Measurements from ENCODE around the gene KLHDC2. TPM values are rescaled to one million over a fixed set of nuclear protein-coding genes. Genes with fewer than 3 reads are reported as not detected.
"Not testable (repeated sequence)": the region's sequence is repeated elsewhere in the genome, so short reads cannot be mapped to it uniquely, and the experiment has no call there.

The KLHDC2 gene
- total and polyA plus RNA-seq, 2 donors (not counting 3 experiments of a cell fraction or from before 2014, with no cell fraction given) = 25.2 to 29.2 TPM

GRCh38 chr14:49778421-49778820, 10.5 kb downstream of the KLHDC2 start:
- TF ChIP-seq POLR2AphosphoS5 (IDR thresholded peaks at IDR 0.05; ENCODE audit: insufficient read depth, low read depth, low read length) = no peak
- no peak for TF ChIP-seq POLR2A (IDR thresholded peaks at IDR 0.05; ENCODE audit: low read depth, low read length)
- TF ChIP-seq CTCF (IDR thresholded peaks at IDR 0.05; ENCODE audit: extremely low read depth in 1 of 2, insufficient read depth in 1 of 2, low read depth in 1 of 2, low read length in 2 of 2) = no peak
- no peak for TF ChIP-seq JUN (IDR thresholded peaks at IDR 0.05; ENCODE audit: borderline replicate concordance, insufficient read depth, insufficient read length, low read depth)
- TF ChIP-seq FOS (IDR thresholded peaks at IDR 0.05; ENCODE audit: borderline replicate concordance, insufficient read depth, low read length) = no peak
- TF ChIP-seq EZH2 (IDR thresholded peaks at IDR 0.05; ENCODE audit: borderline replicate concordance, low read depth, low read length, severe bottlenecking) = no peak
- TF ChIP-seq GATA2 (IDR thresholded peaks at IDR 0.05; ENCODE audit: insufficient read depth, insufficient read length, low read depth, low read length) = no peak
- TF ChIP-seq MYC (IDR thresholded peaks at IDR 0.05; ENCODE audit: low read depth, low read length) = no peak
- no peak for TF ChIP-seq MAX (IDR thresholded peaks at IDR 0.05; ENCODE audit: insufficient read depth, insufficient read length)
- dilution Hi-C loops (cut with MboI; ENCODE audit: extremely low pct_ligation_motif_present, low sequenced_read_pairs) (no loop called here), intact Hi-C loops (cut with micrococcal nuclease) (no loop called here)
- BruUV-seq (replicated peaks) = no TSS peak
- FAIRE-seq (no peak), DNase-seq (ENCODE audit: low read depth, low spot score) (no peak)
- H3K4me3 ChIP-seq (replicated peaks in 1 of 3; ENCODE audit: insufficient read depth in 1 of 3, low read depth in 1 of 3, low read length in 3 of 3) = no peak overlapping the region
- no peaks in the 10 kb centered on the region for H3K4me1 ChIP-seq (ENCODE audit: control insufficient read depth, extremely low read depth, insufficient read depth, low read length)
- ChIA-PET CTCF (no interaction called here), POLR2A (no interaction called here)
- no peak overlapping the region for H3K9ac ChIP-seq (replicated peaks; ENCODE audit: extremely low read depth, insufficient read depth, low read length)
- no peaks in the 10 kb centered on the region for H3K9me1 ChIP-seq (replicated peaks; ENCODE audit: control insufficient read depth, extremely low read depth, insufficient read depth, low read length)
- peaks cover 13 to 31% of the 10 kb centered on the region in 2 experiments for H3K36me3 ChIP-seq (ENCODE audit: control insufficient read depth in 2 of 2, extremely low read depth in 1 of 2, insufficient read depth in 2 of 2, low read length in 2 of 2)
- no peak overlapping the region for H2AFZ ChIP-seq (ENCODE audit: low read depth, low read length)
- no peaks in the 10 kb centered on the region for H3K9me3 ChIP-seq (replicated peaks; ENCODE audit: control insufficient read depth, insufficient read depth, low read length)
- H3K27me3 ChIP-seq (ENCODE audit: control insufficient read depth in 2 of 2, insufficient read depth in 2 of 2, low read length in 2 of 2) = no peaks in the 10 kb centered on the region
- H4K20me1 ChIP-seq (replicated peaks; ENCODE audit: control insufficient read depth, extremely low read depth, insufficient read depth, low read length) = no peaks in the 10 kb centered on the region
- H3K27ac ChIP-seq (ENCODE audit: insufficient read depth, low read depth, low read length) = no peak overlapping the region
- H3K79me2 ChIP-seq (ENCODE audit: control insufficient read depth, insufficient read depth, low read length) = no peaks in the 10 kb centered on the region
- no peak overlapping the region for H3K4me2 ChIP-seq (ENCODE audit: insufficient read depth, low read length)

- H3K9me3 ChIP-seq (replicated peaks; ENCODE audit: control insufficient read depth, insufficient read depth, low read length); dilution Hi-C loops (cut with MboI; ENCODE audit: extremely low pct_ligation_motif_present, low sequenced_read_pairs); H3K4me1 ChIP-seq (ENCODE audit: control insufficient read depth, extremely low read depth, insufficient read depth, low read length); H3K4me3 ChIP-seq (replicated peaks in 1 of 3; ENCODE audit: insufficient read depth in 1 of 3, low read depth in 1 of 3, low read length in 3 of 3); BruUV-seq (replicated peaks); H3K79me2 ChIP-seq (ENCODE audit: control insufficient read depth, insufficient read depth, low read length); H3K9ac ChIP-seq (replicated peaks; ENCODE audit: extremely low read depth, insufficient read depth, low read length); H3K27me3 ChIP-seq (ENCODE audit: control insufficient read depth in 2 of 2, insufficient read depth in 2 of 2, low read length in 2 of 2); H3K4me2 ChIP-seq (ENCODE audit: insufficient read depth, low read length); FAIRE-seq; H3K9me1 ChIP-seq (replicated peaks; ENCODE audit: control insufficient read depth, extremely low read depth, insufficient read depth, low read length); DNase-seq (ENCODE audit: low read depth, low spot score); H3K27ac ChIP-seq (ENCODE audit: insufficient read depth, low read depth, low read length); H4K20me1 ChIP-seq (replicated peaks; ENCODE audit: control insufficient read depth, extremely low read depth, insufficient read depth, low read length); H2AFZ ChIP-seq (ENCODE audit: low read depth, low read length); POLR2A ChIA-PET: not testable (repeated sequence)
- CTCF ChIA-PET = interaction anchor here (0.8 to 1.8 kb wide), 2 partner anchors 81 to 147 kb away, joined by 3 to 4 read pairs; no protein-coding TSS in a partner anchor
- intact Hi-C loops (cut with micrococcal nuclease) = loop anchor here (10.0 kb wide), 1 partner anchor 54 kb away; no protein-coding TSS in a partner anchor
- H3K36me3 ChIP-seq (ENCODE audit: control insufficient read depth in 2 of 2, extremely low read depth in 1 of 2, insufficient read depth in 2 of 2, low read length in 2 of 2) = peaks cover 18 to 41% of the 10 kb centered on the region in 2 experiments
These were observed 13.1 kb downstream of the KLHDC2 start for GRCh38 chr14:49781040-49781439.

Data from endothelial cell of umbilical vein (primary cell).